Midbrain (tissue), 1 donor: Measurements from ENCODE around the gene ZNF655.
"Not testable (repeated sequence)": the region's sequence is repeated elsewhere in the genome, so short reads cannot be mapped to it uniquely, and the experiment has no call there.

Experiments used
- DNase-seq: peaks from one replicate; lab custom pipeline; 2025; lab: John Stamatoyannopoulos, UW

Gene ZNF655

DNA sequence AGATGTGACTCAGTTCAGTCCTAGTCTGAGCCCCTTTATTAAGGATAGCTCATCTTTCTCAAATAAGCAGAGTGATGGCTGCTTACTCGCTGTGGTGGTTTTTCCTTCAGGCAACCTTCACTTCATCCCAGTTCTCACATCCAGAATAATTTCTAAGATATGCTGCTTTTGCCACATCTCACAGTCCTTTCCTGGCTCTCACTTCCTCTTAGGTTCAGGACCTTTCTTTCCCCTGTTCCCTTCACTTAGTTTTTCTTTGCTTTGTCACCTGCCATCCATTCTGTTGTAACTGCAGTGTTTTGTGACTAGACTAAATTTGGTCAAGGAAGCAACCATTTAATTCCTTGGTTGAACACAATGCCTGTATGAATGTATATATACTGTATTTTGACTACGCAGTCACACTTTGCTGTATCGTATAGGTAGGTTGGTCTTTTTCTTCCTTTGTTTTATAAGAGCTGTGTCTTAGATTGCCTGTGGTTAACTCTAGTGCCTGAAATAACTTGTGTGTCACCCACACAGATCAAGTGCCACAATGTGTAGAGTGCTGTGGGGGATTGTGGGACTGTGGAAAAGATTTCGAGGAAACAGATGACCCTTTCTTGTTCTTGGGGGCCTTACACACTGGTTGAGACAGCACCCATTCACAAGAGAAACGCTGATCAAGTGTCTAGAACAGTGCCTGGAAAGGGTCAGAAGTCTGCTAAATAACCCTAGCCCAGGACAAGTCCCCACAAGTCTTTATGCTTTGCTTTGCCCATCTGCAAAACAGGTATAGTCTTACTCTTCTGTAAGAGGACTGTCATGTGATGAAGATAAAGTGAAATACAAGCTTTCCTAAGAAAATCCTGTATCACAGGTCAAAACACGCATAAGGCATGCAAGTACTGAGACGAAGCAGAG, 2.6 kb downstream of the ZNF655 start:
- DNase-seq, result no peak

DNA sequence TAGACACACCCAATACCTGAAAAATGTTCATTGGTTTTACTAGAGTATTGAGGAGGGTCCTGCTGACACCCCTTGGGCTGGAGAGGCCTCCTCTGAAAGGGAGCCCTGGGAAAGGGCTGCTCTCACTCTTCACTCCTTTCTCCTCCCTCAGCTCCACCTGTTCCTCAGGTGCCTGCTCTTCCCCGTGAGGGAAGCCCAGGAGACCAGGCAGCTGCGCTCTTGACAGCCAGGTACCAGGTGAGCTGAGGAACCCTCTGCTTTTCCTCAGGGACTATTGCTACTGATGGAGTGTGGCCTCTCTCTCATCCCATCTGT, 3.3 kb downstream of the ZNF655 start:
- DNase-seq, result no peak

DNA sequence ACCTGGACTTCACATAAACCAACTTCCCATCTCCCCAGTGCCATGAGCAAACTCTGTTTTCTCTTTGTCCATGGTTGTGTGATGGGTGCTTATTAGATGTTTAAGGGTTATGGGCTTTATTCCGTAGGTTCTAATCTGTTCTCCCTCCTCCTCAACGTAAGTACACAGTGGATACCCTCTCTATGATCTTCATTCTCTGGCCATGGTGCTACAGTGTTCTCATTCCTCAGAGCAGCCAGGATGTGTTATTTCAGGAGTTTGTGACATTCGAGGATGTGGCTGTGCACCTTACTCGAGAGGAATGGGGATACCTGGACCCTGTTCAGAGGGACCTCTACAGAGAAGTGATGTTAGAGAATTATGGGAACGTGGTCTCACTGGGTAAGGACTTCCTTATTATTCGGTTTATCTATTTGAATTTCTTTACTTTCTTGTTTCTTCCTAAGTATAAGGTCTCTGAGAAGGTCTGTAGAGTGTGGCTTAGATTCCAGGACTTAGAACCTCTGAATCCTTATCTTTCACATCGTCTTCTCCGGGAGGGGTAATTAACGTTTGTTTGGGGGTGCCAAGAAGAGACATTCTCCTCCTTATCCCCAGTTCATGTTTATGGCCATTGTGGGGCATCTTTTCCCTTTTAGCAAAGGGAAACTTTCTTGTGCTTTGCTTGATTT, 3.8 kb downstream of the ZNF655 start:
- no peak for DNase-seq

DNA sequence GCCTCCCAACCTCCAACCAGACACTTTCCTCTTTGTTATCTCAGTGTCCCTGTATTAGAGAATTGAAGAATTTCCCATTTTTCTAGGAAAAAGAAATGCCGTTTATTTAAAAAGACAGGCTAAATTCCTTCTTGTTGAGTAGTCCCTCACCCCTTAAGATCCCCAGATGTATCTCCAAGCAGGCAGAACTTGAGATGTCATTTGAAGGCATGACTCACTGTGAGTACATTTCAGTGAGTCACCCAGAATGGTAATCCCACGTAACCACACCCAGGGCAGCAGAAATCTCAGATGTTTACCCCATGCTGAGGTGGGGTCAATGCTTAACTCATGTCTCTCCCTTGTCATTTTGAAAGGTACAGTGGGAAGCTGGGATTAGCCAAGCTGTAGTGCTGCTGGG, 4.4 kb downstream of the ZNF655 start:
- DNase-seq, result no peak

DNA sequence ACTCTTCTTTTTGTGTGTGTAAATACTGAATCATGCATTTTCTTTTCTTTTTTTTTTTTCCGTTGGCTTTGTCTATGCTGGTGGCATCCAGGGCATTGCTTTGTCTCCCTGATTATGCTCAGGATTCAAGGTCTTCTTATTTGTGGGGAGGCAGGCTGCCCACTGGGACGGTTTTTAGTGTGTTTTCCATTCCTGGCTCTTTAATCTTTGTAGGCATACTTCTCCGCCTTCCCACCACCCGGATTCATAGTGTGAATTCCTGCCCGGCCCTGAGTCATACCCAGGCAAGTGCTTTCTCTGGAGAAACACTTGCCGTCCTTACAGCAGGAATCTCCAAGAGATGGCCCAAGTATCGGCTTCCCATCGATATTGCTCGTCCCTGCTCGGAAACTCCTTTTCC, 5.2 kb downstream of the ZNF655 start:
- DNase-seq, result no peak

DNA sequence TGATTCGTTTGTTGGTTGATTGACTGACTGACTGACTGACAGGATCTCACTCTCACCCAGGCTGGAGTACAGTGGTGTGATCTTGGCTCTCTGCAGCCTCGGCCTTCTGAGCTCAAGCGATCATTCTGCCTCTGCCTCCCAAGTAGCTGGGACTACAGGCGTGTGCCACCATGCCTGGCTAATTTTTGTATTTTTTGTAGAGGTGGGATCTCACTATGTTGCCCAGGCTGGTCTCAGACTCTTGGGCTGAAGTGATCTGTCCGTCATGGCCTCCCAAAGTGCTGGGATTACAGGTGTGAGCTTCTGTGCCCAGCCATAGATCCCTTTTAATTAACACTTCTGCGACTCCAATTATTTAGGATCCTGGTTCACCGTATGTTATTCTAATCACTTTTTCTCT, 10.3 kb downstream of the ZNF655 start:
- DNase-seq, result not testable (repeated sequence)

DNA sequence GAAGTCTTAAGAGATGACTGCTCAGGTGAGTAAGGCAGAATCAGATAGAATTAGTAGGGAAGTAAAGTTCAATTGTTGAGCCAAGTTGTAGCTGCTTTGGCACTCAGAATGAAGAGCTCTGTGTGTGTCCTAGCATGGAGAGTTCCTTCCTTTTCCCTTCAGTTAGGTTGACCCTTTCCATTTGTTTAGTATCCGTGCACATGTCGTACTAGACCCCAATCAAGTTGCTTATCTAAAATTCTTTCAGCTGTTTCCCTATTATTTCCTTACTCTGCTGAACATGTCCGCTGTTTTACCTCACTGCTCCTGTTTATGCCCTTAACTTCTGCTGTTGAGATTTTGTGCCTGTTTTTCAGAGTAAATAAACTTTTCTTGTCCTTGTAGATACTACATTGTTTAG, 13.3 kb downstream of the ZNF655 start:
- no peak for DNase-seq

DNA sequence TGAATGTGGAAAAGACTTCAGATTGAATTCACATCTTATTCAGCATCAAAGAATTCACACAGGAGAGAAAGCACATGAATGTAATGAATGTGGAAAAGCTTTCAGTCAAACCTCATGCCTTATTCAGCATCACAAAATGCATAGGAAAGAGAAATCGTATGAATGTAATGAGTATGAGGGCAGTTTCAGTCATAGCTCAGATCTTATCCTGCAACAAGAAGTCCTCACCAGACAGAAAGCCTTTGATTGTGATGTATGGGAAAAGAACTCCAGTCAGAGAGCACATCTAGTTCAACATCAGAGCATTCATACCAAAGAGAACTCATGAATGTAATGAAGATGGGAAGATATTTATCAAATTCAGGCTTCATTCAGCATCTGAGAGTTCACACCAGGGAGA, 14.8 kb downstream of the ZNF655 start:
- no peak for DNase-seq

DNA sequence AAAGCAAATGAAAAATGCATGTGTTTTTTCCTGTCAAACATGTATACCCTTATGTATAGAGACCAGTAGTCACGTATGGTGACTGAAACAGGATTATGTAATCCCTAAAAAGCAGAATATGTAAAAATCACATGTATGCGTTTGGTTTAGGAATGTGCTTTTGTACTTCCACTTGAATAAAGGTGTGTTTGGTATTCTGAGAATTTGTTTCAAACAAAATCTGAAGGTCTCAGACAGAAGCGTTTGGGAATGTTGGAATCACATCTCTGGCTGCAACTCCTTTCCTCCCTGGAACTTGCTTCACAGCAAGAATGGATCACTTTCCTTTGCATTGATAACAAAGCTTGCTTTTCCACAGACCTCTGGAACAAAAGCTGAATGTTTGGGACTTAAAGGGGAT, 17.8 kb downstream of the ZNF655 start:
- no peak for DNase-seq

DNA sequence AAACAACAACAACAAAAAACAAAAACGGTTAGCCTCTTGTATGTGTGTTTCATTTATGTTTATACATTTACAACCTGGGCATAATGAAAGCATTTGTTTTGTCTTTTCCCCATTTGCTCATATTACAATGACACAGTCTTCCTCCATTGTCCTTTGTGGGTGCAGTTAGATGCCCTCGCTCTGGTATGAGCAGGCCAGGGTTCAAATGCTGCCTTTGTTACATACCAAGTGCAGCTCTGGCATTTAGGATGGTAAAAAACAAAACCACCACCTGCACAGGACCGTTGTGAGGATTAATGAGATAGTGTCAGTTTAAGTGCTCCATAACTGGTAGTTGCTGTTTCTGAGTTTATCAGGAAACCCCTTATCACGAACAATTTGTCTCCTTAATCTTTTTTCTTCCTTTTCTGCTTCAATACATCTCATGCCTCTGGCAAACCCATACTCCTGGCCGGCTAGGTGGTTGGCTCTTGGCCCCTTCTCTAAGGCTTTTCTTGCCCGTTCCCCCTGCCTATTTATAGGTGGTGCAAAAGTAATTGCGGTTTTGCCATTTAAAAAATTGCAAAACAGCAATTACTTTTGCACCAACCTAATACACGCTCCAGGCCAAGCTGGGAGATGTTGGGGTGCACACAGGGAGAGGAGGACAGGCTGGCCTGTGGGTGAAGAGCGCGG, 21.0 kb downstream of the ZNF655 start:
- DNase-seq, result no peak

DNA sequence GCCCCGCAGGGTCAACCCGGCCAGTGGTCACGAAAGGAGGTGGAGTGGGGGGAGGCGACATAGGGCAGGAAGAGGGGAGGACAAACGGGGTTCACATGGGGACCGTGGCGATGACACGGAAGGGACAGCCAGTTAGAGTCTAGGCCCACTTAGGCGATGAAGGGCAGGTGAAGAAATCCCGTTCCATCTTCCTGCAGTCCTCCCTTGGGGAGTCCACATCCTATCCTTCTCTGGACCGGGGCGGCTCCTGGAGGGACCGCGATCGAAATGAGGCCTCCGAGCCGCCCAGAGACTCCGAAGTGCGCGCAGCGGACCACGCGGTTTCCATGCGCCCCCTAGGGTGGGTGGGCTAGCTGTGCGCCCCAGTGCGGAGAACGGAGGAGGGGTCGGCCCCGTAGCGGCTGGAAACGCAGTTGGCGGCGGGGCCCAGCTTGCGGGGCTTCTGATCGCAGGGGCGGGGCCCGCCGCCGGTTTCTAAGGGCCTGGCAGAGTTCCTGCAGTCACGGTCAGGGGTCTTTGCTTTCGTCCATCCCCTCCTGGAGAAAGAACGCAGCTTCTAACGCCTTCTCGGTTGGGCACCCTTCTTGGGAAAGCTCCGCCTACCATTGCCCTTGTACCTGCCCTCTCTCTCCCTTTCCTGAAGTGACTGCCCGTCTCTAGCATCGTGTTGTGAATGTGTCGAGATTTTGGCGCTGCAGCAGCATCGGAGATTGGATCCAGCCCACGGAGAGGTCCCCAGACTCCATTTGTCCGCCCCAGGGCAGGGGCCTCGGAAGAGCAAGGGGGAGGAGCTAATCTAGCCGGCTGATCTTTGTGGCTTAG, 21.7 kb downstream of the ZNF655 start:
- peak; percentile 27 for DNase-seq

DNA sequence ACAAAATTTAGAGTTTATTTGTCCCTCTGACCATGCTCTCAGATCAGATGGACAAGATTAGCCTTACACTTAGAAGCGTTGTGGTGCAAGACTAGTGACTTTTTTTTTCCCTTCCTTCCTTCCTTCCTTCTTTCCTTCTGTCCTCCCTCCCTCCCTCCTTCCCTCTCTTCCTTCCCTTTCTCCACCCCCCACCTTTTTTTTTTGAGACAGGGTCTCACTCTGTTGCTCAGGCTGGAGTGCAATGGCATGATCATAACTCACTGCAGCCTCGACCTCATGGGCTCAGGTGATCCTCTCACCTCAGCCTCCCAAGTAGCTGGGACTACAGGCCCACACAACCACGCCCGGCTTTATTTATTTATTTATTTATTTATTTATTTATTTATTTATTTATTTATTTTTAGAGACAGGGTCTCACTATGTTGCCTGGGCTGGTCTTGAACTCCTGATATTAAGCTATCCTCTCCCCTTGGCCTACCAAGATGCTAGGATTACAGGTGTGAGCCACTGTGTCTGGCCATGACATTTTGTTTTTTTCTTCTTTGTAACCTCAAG, 22.4 kb downstream of the ZNF655 start:
- not testable (repeated sequence) for DNase-seq

DNA sequence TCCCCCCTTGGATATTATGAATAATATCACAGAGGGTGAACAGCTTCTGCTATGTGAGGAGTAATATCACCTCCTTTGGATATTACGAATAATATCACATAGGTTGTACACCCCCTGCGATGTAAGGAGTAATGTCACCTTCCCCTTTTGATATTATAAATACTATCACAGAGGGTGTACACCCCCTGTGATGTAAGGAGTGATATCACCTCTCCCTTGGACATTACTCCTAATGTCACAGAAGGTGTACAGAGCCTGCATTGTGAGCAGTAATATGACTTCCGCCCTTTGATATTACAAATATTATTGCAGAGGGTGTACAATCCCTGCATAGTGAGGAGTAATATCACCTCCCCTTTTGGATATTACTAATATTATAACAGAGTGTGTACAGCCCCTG, 30.4 kb downstream of the ZNF655 start:
- DNase-seq, result no peak

DNA sequence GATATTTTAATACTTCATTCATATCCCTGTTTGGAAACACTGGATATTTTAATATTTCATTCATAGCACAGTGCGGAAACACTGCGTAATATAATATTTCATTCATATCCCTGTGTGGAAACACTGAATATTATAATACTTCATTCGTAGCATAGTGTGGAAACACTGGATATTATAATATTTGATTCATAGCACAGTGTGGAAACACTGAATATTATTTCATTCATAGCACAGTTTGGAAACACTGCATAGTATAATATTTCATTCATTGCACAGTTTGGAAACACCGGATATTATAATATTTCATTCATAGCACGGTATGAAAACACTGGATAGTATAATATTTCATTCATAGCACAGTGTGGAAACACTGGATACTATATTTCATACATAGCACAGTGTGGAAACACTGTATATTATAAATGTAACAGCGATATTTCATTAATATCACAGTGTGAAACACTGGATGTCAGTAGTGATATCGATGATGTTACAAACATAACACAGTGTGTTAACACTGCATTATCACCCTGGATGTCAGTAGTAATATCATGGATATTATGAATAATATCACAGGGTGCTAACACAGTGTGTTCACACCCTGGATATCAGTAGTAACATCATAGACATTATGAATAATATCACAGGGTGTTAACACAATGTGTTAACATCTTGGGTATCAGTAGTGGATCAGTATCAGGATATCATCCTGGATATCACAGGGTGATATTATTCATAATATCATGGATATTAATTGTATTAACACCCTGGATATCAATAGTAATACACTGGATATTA, 36.7 kb downstream of the ZNF655 start:
- no peak for DNase-seq

DNA sequence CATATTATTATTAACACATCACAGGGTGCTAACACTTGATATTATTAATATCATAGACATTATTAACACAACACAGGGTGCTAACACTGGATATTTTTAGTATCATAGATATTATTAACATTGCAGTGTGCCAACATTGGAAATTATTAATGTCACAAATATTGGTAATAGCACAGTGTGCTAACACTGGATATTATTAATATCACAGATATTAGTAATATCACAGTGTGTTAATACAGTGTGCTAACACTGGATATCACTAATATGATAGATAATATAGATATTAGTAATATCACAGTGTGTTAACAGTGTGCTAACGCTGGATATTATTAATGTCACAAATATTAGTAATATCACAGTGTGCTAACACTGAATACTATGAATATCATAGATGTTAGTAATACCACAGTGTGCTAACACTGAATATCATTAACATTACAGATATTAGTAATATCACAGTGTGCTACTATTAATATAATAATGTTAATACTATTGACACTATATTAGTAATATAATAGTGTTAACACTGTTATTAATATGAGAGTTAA, 38.0 kb downstream of the ZNF655 start:
- no peak for DNase-seq

DNA sequence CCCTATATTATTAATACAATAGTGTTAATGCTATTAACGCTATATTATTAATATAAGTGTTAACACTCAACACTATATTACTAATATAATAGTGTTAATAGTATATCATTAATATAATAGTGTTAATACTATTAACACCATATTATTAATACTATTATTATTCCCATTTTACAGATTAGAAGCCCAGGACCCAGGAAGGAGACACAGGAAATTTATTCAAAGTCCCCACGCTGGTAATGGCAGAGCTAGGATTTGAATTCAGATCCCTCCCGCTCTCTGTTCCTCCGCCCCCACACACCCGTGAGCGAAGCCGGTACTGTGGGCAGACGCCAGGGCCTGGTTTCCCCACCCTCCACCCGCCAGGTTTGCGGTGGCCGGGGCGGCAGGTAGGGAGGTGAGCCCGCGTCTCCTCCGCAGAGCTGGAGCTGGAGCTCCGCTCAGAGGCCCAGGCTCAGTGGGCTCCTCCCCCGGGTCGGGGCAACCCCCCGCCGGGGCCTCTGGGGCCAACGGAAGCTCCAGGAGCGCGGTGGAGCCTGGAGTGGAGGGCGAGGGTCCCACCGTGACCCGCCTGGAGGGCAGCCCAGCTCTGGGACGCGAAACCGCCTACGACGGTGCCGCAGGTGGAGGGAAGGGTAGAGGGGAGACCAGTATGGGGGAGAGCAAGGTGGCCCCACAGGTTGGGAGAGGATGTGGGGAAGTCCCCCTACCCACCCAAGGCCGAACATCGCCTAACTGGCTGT, 39.5 kb downstream of the ZNF655 start, which contains the start of gene TMEM225B:
TMEM225B (plus strand) TSS at position 506 of the 740 bp plus-strand sequence. CDS start 6,122 bp downstream, outside the sequence.
- DNase-seq, result no peak

DNA sequence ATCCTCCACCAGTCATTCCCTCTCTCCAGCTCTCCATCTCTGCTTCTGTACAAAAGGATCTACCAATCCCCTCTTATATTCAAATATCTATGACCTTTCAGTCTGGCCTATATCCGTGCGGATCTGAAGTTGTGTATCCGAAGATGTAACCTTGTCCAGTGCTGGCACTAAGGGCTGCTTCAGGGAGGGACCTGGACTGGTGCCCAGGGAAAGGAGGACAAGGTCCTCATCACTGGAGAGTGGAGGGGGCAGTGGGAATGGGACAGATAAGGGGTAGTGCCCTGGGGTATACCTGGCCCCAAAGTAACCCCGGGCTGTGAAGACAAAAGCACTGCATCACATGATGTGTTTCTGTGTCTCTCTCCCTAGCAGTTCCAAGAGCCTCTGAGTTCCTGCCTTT, 41.4 kb downstream of the ZNF655 start:
- no peak for DNase-seq

DNA sequence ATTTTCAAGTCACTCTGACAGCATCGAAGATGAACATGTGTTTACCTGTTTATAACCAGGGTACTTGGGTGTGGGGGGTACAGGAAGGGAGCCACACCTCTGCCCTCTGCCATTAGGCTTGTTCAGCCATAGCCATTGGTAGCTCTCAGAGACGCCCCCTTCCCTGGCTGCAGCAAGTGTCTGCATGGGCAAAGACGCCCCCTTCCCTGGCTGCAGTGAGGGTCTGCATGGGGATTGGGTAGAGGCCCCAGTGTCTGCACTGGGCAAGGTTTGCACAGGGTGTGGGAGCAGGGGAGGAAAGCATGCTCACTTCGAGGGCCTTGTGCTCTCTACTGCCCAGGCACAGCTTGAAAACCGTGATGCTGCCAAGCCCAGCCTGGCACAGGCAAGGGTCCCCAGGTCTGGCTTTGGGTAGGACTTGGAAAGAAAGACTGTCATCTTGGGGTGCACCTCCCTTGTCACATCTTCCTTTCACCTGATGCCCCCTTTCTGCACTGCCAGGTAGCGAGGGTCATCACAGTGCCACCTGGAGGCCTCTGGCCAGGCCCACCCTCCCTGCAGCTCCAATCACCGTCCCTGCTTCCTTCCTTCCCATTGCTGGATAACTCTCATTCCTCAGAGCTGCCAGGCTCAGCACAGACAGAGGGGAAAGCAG, 43.3 kb downstream of the ZNF655 start:
- no peak for DNase-seq

DNA sequence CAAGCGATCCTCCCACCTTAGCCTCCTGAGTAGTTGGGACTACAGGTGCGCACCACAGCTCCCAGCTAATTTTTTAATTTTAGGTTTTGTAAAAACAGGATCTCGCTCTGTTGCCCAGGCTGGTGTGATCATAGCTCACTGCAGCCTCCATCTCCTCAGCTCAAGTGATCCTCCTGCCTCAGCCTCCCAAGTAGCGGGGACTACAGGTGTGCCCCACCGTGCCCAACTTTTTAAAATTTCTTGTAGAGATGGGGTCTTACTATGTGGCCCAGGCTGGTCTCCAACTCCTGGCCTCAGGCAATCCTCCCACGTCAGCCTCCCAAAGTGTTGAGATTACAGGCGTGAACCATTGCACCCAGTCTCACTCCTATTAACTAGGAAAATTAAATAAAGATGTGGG, 47.1 kb downstream of the ZNF655 start:
- DNase-seq, result no peak
